Muscle of back (tissue), 10 donors: ENCODE data around the gene GPR132. TPM values are rescaled to one million over a fixed set of nuclear protein-coding genes. Genes with fewer than 3 reads are reported as not detected.

Source experiments
- polyA plus RNA-seq, 10 donors: library from polyadenylated mRNA; unstranded; fragments of 120-200 nt; gene quantifications; one replicate each; pipeline ENCODE4 v1.2.1, GENCODE V29; 2013; ENCODE audit not compliant: insufficient read length in 10 of 10

GPR132 gene
- polyA plus RNA-seq, 10 donors: 0.59 to 1.0 (median 0.88) TPM

Other genes with a start within 250 kb of the GPR132 start
- gene CEP170B, start 200.2 kb downstream of the GPR132 start, polyA plus RNA-seq: 1 to 10 TPM; 1.1 to 5.4 (median 2.5) TPM
- gene PLD4, start 140.6 kb downstream of the GPR132 start, polyA plus RNA-seq: 1 to 10 TPM; 3.6 to 8.7 (median 4.8) TPM
- gene AHNAK2, start 87.1 kb downstream of the GPR132 start, polyA plus RNA-seq: 10 to 100 TPM in 9 of 10 donors, 1 to 10 TPM in 1; 4.1 to 22.2 (median 16.0) TPM
- gene CLBA1, start 79.6 kb downstream of the GPR132 start, polyA plus RNA-seq: 1 to 10 TPM; 2.6 to 6.7 (median 4.4) TPM
- 10 to 100 TPM; 11.0 to 29.9 (median 16.7) TPM for gene CDCA4, start 44.3 kb downstream of the GPR132 start, polyA plus RNA-seq
- gene JAG2, start 103.3 kb upstream of the GPR132 start, polyA plus RNA-seq: 10 to 100 TPM; 21.8 to 51.2 (median 35.0) TPM
- gene NUDT14, start 115.9 kb upstream of the GPR132 start, polyA plus RNA-seq: 10 to 100 TPM in 8 of 10 donors, 1 to 10 TPM in 2; 7.3 to 19.6 (median 13.8) TPM
- gene BTBD6, start 183.1 kb upstream of the GPR132 start, polyA plus RNA-seq: 10 to 100 TPM; 29.6 to 45.7 (median 37.9) TPM
- gene BRF1, start 235.6 kb upstream of the GPR132 start, polyA plus RNA-seq: 10 to 100 TPM; 17.7 to 28.4 (median 24.8) TPM
- 100 to 1,000 TPM in 1 of 10 donors, 10 to 100 TPM in 9; 68.7 to 112 (median 87.4) TPM for gene PACS2, start 249.3 kb upstream of the GPR132 start, polyA plus RNA-seq